HG03139 (cell line): ENCODE results near the gene DTD2.
A peak's percentile ranks its signal among the peaks of the same experiment; 100 is the strongest.
"Not testable (repeated sequence)": the region's sequence is repeated elsewhere in the genome, so short reads cannot be mapped to it uniquely, and the experiment has no call there.

Experiments
- ATAC-seq: cut with Tn5 transposase; IDR thresholded peaks from one replicate; pipeline ENCODE4 v1.9.1; 2021; ENCODE audit not compliant: unreplicated experiment

The DTD2 gene

DNA sequence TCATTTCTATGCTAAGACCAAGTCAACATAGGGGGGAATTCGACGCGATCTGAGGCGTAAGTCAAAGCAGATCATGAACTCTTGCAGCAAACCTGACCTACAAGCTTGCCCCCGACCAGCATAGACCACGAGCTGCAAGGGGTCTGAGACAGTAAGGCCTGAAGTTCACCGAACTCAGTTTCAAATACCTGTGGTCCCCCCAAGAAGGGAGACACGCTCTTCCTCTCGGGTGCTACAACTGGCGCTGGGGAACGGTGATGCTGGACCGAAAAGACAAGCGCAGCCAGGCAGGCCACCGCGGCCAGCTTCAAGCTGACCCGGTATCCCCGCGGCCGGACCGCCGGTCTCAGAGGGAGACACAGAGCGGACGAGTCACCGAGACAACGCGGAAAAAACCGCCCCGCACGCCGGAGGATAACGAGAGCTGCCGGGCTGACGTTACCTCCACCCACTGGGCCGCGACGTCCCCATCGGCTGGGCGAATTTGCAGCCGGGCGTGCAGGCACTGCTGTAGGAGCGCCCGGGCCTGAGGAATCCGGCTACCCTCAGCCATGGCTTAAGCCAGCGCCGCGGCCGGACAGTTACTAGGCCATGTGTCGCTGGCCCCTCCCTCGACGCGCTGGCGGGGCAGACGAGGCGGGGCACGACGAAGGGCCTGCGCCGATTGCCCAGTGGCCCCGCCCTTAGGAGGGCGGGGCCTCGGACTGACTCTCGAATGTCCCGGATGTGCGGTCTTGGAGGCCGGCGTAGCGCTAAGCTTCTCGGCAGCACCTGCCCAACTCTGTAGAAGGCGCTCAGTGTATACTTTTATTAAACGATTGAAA lies at the start of gene DTD2:
Gene DTD2, minus strand, starts transcription at position 666 of the 824 bp plus-strand sequence. Its CDS starts 113 bp downstream, at position 553.
- peak; percentile 97 for ATAC-seq

GRCh38 chr14:31505411-31505810 lies 48.1 kb upstream of the DTD2 start:
- ATAC-seq: no peak

- no peak for ATAC-seq
Observed at GRCh38 chr14:31501870-31502269, 44.6 kb upstream of the DTD2 start.

DNA sequence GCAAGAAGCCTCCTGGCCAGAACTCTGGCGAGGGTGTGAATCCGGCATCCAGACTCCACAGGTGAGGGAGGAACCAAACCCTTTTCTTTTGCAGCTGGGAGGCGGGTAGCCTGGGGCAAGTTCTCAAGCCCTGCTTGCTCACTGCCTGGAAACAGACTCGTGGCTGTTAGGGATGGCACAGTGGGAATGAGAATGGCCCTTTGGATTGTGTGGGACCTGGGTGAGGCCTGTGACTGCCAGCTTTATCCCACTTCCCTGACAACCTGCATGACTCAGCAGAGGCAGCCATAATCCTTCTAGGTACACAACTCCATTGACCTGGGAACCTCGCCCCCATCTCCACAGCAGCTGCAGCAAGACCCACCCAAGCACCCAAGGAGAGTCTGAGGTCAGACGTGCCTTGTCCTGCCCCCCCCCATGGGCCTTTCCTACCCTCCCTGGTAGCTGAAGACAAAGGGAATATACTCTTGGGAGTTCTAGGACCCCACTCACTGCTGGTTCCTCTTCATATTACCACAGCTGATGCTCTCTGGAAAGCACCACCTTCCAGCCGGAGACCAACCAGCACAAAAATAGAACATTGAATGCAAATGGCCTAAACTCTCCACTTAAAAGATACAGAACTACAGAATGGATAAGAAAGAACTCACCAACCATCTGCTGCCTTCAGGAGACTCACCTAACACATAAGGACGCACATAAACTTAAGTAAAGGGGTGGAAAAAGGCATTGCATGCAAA lies 35.6 kb upstream of the DTD2 start:
- ATAC-seq: no peak

DNA sequence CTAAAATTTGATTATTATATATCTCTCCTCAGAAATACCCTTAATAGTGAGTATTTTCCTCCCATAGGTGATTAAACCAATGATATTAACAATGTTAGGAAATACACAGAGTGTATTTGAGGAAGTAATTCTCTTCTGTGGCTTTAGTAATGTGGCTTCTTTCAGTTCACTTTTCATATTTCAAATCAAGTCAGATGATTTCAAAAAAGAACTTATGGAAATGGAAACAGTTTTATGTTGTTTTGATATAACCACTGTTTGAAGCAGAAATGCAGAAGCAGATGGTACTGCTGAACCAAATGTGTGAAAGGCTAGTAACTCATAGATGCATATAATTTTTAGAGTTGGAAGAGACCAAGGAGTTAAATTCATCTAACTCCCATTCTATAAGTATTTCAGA lies 32.4 kb upstream of the DTD2 start:
- no peak for ATAC-seq

- ATAC-seq: no peak
Observed at GRCh38 chr14:31487886-31488285, 30.6 kb upstream of the DTD2 start, which contains the start of gene GPR33. Gene GPR33, minus strand, starts transcription at chr14:31488039. Its CDS starts 4,074 bp downstream, at chr14:31483965.

DNA sequence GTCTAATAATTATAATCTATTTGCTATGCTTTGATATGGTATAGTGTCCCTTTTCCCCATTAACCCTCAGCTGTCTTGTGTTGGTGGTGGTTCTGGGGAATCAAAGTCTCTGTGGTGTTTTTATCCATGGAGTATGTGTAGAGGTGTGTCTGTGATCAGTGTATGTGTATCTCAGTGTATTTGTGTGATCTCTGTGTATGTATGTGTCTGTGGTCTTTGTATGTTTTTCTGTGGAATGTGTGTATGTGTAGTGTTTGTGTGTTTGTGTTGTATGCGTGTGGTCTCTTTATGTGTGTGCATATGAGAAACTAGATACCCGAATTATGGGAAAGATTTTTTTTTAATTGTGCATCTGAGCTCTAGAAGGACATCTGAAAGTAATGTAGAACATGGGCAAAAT lies 29.5 kb upstream of the DTD2 start:
- ATAC-seq: no peak

DNA sequence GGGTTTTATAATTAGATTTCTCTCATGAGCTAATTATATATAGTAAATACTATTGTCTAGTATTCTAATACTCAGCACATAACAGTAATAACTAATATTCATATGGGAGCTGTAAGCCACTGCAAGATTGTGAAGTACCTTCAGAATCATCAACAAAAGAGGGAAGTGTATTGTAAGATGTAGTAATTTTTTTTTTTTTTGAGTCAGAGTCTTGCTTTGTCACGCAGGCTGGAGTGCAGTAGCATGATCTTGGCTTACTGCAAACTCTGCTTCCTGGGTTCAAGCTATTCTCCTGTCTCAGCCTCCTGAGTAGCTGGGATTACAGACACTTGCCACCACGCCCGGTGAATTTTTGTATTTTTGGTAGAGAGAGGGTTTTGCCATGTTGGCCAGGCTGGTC lies 27.4 kb upstream of the DTD2 start:
- no peak for ATAC-seq

DNA sequence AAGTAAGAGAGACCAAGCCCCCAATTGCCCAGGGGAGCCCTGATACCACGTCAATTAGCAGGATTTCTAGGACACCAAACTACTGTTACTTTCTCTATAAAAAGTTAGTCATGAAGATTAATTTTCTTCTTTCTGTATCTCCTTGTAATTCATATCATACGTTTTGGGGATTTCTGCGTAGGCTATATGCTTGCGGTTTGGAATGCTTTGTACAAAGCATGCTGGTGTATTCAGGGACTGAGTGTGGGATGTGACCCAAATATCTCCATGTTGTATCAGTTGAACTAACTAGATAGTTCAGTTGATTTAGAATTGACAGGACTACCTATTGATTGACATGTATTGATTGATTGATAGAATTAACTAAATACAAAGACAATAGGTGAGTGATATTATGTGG lies 22.9 kb upstream of the DTD2 start:
- no peak for ATAC-seq

GRCh38 chr14:31479027-31479426 lies 21.7 kb upstream of the DTD2 start:
- ATAC-seq: no peak

DNA sequence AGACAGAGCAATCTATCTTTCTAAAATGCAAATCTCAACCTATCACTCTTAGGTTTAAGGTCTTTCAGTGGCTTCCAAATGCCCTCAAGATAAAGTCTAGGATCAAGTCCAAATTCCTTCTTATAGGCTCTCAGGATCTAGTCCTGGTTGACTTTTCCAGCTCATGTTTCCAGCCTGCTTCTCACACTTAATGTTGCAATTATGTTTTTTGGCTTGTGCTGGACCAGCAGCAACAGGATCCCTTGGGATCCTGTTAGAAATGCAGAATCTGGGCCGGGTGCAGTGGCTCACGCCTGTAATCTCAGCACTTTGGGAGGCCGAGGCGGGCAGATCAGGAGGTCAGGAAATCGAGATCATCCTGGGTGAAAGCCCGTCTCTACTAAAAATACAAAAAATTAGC lies 19.9 kb upstream of the DTD2 start:
- ATAC-seq: no peak

- no peak for ATAC-seq
Observed at GRCh38 chr14:31476131-31476866, 19.0 kb upstream of the DTD2 start.

DNA sequence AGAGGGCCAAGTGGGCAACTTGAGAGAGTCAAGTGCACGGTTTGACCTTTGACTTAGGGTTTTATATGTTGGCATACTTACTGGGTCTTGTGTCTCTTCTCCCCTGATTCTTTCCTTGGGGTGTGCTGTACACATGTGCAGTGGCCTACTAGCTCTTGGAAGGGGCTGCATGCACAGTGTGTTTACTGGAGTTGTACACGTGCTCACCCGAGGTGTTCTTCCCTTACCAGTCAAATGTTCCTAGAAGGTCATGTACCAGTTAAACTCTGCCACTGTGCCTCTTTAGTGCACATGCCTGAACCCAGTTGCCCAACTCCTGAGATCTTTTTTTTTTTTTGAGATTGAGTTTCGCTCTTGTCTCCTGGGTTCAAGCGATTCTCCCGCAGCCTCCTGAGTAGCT lies 9.2 kb upstream of the DTD2 start:
- no peak for ATAC-seq

- no peak for ATAC-seq
Observed at GRCh38 chr14:31465111-31465510, 7.8 kb upstream of the DTD2 start.

GRCh38 chr14:31462450-31462849 lies 5.1 kb upstream of the DTD2 start:
- not testable (repeated sequence) for ATAC-seq

DNA sequence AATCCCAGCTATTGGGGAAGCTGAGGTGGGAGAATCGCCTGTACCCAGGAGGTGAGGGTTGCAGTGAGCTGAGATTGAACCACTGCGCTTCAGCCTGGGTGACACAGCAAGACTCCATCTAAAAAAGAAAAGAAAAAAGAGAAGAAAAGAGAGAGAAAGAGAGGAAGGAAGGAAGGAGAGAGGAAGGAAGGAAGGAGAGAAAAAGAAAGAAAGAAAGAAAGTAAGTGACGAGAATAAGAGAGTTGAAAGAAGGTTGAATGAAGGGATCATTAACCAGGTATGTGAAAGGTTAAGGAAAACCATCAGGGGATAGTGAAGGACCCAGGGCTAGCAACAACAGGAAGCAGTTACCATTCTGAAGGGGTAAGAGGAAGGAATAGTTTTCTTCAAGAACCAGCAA lies 4.2 kb upstream of the DTD2 start:
- ATAC-seq: no peak

DNA sequence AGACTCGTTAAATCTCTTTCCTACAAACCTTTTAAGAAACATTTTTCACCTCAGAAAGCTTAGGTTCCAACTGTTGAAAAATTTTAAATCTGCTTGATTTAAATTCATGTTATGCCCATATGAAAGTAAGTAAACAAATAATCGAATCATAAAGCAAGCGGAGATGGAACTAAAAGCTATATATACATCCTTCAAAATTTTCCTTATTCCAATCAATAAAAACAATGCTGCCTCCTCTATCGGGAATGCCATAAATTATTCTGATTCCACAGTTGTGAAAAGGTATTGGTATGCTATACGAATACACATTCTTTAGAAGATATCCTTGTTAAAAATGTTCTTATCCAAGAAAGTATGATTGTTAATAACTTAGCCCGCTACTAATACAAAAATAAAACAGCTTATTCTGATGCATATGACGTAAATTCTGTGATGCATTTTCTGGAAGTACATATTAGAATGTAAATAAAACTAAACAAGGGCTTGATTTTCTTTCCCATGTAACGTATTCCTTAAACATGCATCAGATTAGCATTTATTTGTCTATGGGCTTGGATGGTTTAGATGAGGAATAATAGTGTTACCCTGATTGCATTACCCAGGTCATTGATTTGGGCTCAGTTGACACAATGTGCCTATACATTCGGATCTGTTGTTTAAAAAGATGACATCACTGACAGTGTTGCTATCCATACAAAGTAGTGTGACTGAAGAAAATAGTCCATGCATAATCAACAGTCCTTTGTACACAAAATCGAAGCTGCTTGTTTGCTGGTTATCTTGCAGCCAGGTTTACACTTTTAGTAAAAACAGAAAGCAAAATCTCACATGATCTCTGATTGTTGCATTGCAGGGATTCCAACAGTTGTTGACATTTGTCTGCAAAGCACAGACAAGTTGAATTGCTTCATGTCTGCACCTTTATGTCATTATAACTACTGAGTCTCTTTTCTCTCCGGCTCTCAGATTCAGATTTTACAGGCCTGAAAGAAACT lies 656 bp upstream of the DTD2 start:
- ATAC-seq: no peak

DNA sequence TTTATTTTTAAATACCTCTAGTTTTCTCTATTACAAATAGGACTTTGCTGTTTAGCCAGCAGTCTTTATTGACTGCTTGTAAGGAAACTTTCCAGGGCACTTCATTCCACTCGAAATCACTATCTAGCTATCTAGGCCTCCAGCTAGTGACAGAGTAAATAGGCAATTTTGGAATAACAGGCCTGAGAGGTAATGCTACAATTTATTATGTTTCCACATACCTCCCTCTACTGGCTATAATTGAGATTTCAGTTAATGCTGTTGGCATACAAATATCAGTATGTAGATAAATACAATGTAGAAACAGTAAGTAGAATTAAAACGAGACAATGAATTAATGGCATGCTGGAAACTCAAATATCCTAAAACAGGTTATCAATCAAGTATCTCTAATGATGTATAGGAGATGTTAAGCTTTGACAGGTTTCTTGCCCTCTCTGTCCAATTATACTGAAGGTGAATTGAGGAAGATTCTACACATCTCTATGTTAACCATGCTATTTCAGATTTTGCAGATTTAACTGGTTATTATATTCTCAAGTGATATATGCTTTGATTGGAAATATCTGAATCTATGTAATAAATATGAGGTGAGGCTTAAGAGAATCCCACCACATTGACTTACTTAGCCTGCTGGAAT lies 7.2 kb downstream of the DTD2 start:
- ATAC-seq: no peak

GRCh38 chr14:31449136-31449535 lies 8.2 kb downstream of the DTD2 start:
- no peak for ATAC-seq

DNA sequence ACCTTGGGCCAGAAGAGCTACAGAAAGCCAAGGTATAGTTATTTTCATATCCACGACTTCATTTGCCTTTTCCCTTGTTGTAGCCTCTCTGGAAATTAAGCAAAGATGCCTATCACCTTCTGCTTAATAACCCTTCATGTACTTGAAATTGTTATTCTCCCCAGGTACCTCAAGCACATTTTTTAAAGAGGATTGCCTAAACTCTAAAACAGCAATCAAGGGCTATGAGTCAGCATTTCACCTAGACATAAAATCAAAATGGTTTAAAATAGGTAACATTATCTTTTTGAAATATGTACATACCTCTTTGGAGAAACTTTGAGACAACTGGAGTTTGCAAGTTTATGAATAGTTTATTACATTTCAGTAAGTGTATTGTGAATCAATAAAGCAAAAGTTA lies 11.6 kb downstream of the DTD2 start:
- ATAC-seq: no peak
